Measurements from ENCODE around the gene KCNS3.

KCNS3 gene

GRCh38 chr2:17878281-17879136, at the start of gene KCNS3:
Gene KCNS3 (plus strand): TSS chr2:17878667. CDS start chr2:17931009, 52,342 bp downstream.
- no peak for DNase-seq

GRCh38 chr2:17830053-17831034, 48.1 kb upstream of the KCNS3 start:
- no peak for DNase-seq

DNA sequence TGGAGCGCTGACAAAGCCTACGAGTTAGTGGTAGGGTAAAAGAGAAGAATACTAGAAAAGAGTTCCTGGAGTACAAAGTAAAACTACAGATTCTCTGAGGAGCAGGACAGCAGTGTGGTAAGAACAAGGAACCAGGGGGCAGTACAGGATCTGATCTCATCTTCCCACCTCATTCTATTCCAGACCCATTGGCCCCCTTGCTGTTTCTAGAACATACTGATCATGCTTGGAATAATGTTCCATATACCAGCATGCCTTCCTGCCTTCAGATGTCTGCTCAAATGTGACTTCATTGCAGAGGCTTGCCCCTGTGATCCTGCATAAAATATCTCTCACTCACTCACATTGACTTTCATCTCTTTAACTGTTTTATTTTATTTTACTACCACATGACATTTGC, 43.0 kb upstream of the KCNS3 start:
- no peak for DNase-seq

- no peak for DNase-seq
Measured at GRCh38 chr2:17839959-17840358, 38.5 kb upstream of the KCNS3 start.

DNA sequence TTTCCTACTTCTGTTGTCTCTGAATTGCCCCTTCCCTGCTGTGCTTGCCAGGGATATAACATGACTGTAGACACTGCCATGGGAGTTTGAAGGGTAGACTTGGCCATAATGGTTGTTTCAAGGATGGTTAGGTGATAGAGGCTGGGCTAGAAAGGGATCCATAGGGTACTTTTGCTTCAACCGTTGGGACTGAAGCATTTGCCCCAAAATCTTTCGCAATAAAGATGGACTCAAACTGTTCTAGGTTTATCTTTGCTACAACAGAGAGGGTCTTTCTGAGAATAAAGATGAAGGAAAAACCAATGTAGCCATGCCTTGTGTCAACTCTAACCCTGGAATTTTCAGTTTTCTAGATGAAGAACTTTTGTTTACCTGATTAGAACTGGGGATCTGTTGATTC, 35.0 kb upstream of the KCNS3 start:
- no peak for DNase-seq

- DNase-seq, result no peak
Measured at GRCh38 chr2:17845806-17846205, 32.7 kb upstream of the KCNS3 start.

GRCh38 chr2:17846676-17847075, 31.8 kb upstream of the KCNS3 start:
- DNase-seq, result no peak

DNA sequence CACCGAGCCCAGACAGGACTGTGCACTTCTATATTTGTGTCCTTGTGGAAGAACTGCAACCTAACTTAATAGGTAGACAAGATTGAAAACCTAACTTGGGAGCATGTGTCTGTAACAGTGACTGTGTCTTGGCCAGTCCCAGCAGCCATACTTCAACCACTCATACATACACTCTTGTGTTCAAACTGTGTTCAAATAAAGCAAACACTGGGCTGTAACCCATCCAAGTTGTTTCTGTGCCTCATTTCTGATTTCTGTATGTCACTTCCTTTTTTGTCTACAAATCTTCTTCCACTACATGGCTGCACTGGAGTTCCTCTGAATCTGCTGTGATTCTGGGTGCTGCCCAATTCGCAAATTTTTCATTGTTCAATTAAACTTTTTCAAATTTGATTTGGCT, 31.2 kb upstream of the KCNS3 start:
- DNase-seq, result no peak

GRCh38 chr2:17849275-17849674, 29.2 kb upstream of the KCNS3 start:
- no peak for DNase-seq

GRCh38 chr2:17850151-17850550, 28.3 kb upstream of the KCNS3 start:
- no peak for DNase-seq

DNA sequence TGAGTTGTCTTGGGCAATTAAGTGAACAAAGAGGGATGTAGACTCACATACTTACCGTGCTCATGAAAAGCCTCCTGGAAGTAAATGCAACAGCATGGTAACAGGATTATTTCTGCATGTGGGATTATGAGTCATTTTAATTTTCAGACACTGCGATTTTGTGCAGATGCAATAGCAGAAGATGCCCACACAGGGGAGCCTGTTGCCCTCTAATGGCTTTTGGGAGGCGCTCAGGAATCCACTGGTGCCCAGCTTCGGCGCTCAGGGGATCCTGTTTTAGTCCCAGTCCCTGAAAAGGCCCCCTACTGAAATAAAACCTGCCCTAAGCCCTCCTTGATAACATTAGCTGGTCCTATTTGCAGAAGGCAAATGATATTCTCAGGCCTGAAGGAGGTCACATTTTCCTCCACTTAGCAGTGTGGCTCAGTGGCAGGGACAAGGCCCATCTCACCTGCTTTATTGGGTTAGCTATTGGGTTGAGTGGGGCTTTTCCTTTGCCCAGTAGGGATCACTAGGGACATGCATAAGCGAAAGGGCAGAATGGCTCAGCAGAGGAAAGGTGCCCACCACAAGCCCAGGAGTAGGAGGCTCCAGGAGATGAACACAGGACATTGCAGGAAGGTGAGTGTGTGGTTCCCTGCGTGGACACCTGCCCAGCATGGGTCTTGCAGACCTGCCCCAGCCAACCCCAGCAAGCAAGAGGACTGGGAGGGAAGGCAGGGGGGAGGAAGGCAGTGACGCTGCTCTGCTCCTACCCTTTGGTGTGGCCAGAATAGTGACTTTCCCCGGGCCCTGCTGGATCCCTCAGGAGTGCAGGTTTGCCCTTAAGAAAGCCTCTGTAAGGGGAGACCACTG, 26.5 kb upstream of the KCNS3 start:
- DNase-seq, result no peak

DNA sequence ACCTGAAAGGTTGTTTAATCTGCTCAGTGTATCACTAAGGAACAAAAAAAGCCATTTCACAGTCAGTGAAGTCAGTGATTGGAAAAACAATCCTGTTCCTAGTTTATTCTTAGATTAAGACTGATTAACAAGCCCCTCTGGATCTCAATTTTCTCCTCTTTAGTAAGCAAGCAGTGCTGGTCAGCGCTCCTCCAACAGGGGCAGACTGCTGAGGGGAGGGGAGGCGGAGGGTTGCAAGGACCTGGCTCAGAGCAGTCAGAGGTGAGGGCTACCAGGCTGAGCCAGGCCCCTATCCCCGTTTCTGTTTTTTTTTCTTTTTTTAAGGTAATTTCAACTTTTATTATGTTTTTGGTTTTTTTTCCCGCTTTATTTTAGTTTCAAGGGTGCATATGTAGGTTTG, 24.7 kb upstream of the KCNS3 start:
- no peak for DNase-seq

DNA sequence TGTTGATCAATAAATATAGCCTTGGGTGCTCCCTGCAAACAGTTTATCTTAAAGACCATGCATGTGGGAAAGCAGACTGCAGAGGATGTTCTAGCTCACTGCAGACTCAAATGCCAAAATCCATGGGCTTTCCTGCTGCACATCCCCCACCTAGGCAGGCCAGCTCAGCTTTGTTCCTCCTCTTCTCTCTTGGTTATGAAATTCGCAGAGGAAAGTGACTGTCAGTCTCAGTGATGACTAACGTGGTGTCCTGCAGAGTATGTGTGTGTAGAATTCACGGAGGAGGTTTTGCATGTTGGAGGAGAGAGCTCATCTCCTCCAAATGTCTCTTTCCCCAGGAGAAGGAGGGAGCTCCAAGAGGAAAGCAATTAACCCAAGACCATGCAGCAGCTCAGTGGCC, 21.4 kb upstream of the KCNS3 start:
- DNase-seq, result no peak

GRCh38 chr2:17858064-17858463, 20.4 kb upstream of the KCNS3 start:
- DNase-seq, result no peak

- DNase-seq, result no peak
Measured at GRCh38 chr2:17863539-17863938, 14.9 kb upstream of the KCNS3 start.

- DNase-seq, result no peak
Measured at GRCh38 chr2:17864676-17865075, 13.8 kb upstream of the KCNS3 start.

DNA sequence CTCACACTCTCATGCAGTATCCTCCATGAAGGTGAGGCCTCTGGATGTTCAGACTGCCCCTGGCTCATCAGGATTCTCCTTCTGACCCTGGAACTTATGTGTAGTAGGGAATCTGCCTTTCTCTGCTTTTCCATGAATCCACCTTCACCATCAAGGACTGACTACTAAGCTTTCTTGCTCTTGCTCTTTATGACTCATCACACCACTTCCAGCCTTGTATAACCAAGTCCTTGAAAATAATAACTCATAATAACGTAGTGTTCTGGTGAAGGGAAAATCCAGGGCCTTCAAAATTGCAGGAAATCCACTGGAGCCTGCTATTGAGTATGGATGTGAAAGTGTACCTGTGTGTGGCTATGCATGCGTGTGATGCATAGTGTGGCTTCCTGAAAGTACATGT, 11.3 kb upstream of the KCNS3 start:
- no peak for DNase-seq

DNA sequence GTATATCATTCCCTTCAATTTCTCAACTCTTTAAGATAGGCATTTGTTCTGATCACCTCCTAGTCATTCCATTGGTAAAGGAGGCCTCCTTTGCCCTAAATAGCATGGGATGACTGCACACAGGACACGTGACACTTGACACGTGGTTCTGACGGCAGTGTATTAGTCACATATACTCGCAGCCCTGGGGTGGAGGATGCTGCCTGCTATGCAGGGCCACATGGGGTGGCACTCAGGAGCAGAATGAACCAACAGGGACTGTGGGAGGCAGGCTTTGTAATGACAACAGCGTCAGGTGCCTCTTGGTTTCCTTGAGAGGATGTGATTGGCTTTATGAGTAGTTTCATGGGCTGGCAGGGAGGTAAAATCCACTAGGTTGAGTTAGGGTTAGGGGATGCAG, 9.3 kb upstream of the KCNS3 start:
- DNase-seq, result no peak

GRCh38 chr2:17871639-17872038, 6.8 kb upstream of the KCNS3 start:
- DNase-seq, result no peak

DNA sequence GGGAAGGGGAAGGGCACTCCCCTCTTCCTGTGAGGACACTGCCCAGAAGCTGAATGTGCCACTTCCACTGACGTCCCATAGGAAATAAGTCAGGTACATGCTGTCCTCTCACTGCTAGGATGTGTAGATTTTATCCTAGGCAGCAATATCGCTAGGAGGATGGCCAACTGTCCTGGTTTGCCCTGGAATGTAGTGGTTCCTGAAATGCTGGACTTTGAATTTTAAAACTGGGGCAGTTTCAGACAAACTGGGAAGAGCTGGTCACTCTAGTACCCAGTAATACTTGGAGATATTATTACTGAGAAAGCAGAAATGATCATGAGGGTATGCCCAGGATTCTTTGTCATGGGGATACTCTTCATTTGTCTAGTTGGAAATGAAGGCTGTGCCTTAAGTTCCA, 5.4 kb upstream of the KCNS3 start:
- no peak for DNase-seq

DNA sequence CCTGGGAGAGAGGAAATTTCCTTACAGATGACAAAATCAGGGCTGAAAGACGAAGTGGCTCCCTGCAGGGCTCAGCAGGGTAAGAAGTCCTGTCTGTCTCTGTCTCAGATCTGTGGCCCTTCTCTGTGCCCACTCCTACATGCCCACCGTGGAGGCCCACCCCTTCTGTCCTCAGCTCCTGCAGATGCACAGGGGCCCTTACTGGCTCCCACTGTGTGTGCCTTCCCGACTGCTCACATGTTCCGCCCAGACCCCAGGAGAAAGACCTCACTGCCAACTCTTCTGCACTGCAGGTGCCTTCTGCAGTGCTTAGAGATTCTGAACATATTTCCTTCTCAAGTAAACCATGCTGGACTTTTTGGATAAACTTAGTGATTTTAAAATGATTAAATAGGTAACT, 1.9 kb upstream of the KCNS3 start:
- no peak for DNase-seq

DNA sequence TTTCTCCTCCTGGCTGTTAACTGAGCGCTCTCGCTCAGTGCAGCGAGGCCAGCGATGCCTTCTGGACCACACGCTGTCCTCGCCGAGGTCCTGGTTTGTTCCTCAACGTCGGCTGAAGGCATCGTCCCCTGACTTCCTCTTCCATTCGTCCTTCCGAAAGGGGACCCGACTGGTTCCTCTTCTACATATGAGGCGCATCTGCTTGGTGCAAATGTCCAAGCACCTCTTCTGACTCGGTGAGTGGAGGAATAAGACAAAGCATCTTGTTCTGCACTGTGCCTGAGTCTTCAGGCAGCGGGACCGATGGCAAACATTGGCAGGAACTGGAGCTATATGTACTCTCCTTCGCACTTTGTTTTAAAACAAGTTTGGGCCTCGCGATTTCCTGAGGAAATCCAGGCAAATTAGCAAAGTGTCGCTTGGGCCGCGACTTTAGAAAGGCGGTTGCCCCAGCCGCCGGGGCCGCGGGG, 621 bp upstream of the KCNS3 start:
- DNase-seq, result no peak

Measured in GOT3 (cell line).